ENCODE results near the gene SBF2. TPM values are rescaled to one million over a fixed set of nuclear protein-coding genes. Genes with fewer than 3 reads are reported as not detected.

Gene SBF2
- total RNA-seq, 2 donors from 2014 or later, result 15.4 to 20.4 TPM

DNA sequence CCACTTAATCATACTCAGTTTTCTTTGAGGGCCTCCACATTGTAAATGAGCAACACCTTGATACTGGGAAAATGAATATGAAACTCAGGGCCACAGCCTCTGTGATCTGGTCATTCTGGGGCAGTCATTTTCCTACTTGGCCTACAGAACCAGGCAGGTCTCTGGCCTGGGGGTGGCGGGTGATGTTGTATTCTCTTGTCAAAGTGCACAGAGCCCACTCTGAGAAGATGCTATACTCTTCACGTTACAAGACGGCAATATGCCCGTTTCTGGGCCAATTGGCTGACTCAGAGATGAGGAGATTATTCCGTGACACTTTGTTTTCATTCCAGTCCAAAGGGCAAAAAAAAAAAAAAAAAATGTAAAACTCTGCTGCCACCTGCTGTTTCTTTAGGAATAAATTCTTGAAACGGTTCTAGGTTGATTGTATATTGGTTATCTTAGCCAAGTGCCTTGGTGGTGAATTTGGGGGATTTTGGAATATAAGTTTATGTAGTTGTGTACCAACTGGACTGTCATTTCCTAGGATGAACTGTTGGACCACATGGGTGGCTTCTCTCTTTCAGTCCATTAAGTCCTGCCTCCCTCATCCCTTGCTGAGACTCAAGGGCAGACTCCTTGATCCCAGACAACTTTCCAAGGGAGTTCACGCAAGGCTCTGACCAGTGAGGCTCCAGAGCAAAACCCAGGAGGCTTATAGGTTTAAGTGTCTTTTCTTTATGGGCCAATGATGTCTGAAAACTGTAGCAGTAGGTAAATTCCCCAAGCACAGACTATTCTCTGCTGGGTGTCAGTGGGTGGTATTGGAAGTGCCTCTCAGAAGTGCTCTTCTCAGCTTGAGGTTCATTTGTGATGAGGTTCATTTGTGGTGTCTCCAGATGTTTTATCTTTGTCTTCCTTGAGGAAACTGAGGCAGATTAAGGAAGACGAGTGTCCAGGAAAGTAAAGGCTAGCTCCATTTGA is 29.1 kb upstream of the SBF2 start:
- H3K27me3 Mint-ChIP-seq, result peaks cover 15 to 23% of the 10 kb centered on the region in 2 donors
- H3K36me3 Mint-ChIP-seq, result no peaks in the 10 kb centered on the region
- H3K27ac Mint-ChIP-seq, result peak overlapping the region in 1 of 2 donors; percentile 48
- no peaks in the 10 kb centered on the region for H3K4me1 Mint-ChIP-seq (ENCODE audit: low read depth in 2 of 2)
- ATAC-seq (peak; percentile 36 to 50), DNase-seq (ENCODE audit: low spot score) (no peak)
- H3K4me3 Mint-ChIP-seq, result no peak overlapping the region
- no peaks in the 10 kb centered on the region for H3K9me3 Mint-ChIP-seq

GRCh38 chr11:10322401-10322800 is 28.4 kb upstream of the SBF2 start:
- no peaks in the 10 kb centered on the region for H3K9me3 Mint-ChIP-seq
- no peaks in the 10 kb centered on the region for H3K36me3 Mint-ChIP-seq
- H3K4me3 Mint-ChIP-seq, result no peak overlapping the region
- peaks cover 13 to 23% of the 10 kb centered on the region in 2 donors for H3K27me3 Mint-ChIP-seq
- peak overlapping the region in 1 of 2 donors; percentile 48 for H3K27ac Mint-ChIP-seq
- H3K4me1 Mint-ChIP-seq (ENCODE audit: low read depth in 2 of 2), result no peaks in the 10 kb centered on the region
- no peak for DNase-seq (ENCODE audit: low spot score)
- no peak for ATAC-seq

- ATAC-seq, result no peak
- Mint-ChIP-seq H3K36me3 (no peaks in the 10 kb centered on the region), H3K9me3 (no peaks in the 10 kb centered on the region), H3K4me3 (no peak overlapping the region), H3K27me3 (peaks cover 19 to 29% of the 10 kb centered on the region in 2 donors), H3K4me1 (ENCODE audit: low read depth in 2 of 2) (no peaks in the 10 kb centered on the region), H3K27ac (no peak overlapping the region)
- no peak for DNase-seq (ENCODE audit: low spot score)
These were observed 26.9 kb upstream of the SBF2 start for GRCh38 chr11:10320736-10321465.

DNA sequence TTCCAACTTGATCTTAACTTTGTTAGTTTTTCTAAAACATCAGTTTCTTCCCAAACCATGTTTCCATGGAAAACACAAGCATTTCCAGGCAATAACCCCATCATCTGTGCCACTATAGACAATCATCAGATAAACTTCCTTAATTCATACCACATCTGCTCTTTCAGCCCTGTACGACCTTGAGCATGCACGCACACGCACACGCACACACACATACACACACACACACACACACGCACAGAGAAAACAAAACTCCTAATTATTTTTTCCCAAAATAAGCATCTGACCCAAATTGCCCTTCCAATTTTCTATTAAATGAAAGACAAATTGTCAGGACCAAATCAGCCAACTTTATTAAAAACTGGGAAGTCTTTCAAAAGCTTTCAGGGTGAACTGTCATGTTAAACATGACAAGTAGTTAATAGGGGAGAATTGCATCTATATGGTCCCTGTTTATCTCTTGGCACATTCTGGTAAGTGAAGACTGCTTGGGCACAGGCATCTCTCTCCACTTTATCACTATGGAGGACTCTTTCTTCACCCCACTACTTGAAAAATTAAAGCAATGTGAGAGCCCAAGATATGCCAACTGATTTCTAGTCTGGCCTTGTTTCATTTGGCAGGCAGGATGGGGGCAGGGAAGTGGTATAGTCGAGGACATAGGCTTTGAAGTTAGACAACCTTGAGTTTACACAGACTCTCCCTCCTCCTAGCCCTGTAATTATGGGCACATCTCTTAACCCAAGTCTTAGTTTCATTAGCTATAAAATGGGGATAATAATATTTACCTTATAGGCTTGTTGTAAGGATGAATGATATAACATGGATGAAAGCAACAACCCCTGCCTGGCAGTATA is 25.9 kb upstream of the SBF2 start:
- no peak overlapping the region for H3K27ac Mint-ChIP-seq
- H3K4me1 Mint-ChIP-seq (ENCODE audit: low read depth in 2 of 2), result no peaks in the 10 kb centered on the region
- no peaks in the 10 kb centered on the region for H3K9me3 Mint-ChIP-seq
- no peak for DNase-seq (ENCODE audit: low spot score)
- ATAC-seq, result no peak
- H3K4me3 Mint-ChIP-seq, result no peak overlapping the region
- H3K36me3 Mint-ChIP-seq, result no peaks in the 10 kb centered on the region
- H3K27me3 Mint-ChIP-seq, result peaks cover 16 to 29% of the 10 kb centered on the region in 2 donors

- Mint-ChIP-seq H3K4me3 (no peak overlapping the region), H3K4me1 (ENCODE audit: low read depth in 2 of 2) (no peaks in the 10 kb centered on the region), H3K27me3 (peaks cover 12 to 28% of the 10 kb centered on the region in 2 donors), H3K9me3 (no peaks in the 10 kb centered on the region), H3K27ac (no peak overlapping the region), H3K36me3 (no peaks in the 10 kb centered on the region)
- ATAC-seq (no peak), DNase-seq (ENCODE audit: low spot score) (no peak)
These were observed 24.4 kb upstream of the SBF2 start for GRCh38 chr11:10318527-10318802.

- H3K9me3 Mint-ChIP-seq, result no peaks in the 10 kb centered on the region
- peaks cover 9 to 23% of the 10 kb centered on the region in 2 donors for H3K27me3 Mint-ChIP-seq
- no peak overlapping the region for H3K27ac Mint-ChIP-seq
- no peak for DNase-seq (ENCODE audit: low spot score)
- ATAC-seq, result no peak
- no peak overlapping the region for H3K4me3 Mint-ChIP-seq
- no peaks in the 10 kb centered on the region for H3K4me1 Mint-ChIP-seq (ENCODE audit: low read depth in 2 of 2)
- no peaks in the 10 kb centered on the region for H3K36me3 Mint-ChIP-seq
These were observed 23.9 kb upstream of the SBF2 start for GRCh38 chr11:10317776-10318526.

DNA sequence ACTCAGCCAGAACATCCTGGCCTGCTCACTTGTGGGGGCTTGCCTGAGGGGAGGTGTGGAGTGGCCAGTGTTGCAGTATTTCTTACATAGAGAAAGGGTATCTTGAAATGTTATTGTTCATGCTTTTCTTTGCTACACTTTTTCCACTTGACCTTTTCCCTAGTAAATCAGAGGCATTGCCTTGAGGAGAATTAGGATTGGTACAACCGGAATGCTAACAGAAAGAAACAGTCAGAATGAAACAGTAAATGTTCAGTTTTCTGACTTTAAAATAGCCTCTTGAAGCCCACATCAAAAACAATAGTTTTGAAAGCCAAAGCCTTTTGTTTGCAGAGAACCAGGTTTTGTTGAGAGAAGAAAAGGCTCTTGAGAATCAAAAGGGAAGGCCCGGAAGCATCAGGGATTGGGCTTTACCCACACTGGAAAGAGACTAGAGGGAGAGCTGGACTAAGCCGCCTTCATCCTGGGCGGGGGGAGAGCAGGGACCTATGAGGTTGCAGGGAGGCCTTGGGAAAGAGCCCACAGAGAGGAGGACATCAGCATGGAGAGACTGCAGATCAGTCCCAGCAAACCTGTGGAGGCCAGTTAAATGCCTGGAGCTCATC is 23.2 kb upstream of the SBF2 start:
- no peaks in the 10 kb centered on the region for H3K4me1 Mint-ChIP-seq (ENCODE audit: low read depth in 2 of 2)
- H3K27ac Mint-ChIP-seq, result no peak overlapping the region
- H3K4me3 Mint-ChIP-seq, result no peak overlapping the region
- ATAC-seq, result no peak
- H3K36me3 Mint-ChIP-seq, result no peaks in the 10 kb centered on the region
- DNase-seq (ENCODE audit: low spot score), result no peak
- H3K9me3 Mint-ChIP-seq, result no peaks in the 10 kb centered on the region
- H3K27me3 Mint-ChIP-seq, result peaks cover 9 to 23% of the 10 kb centered on the region in 2 donors

DNA sequence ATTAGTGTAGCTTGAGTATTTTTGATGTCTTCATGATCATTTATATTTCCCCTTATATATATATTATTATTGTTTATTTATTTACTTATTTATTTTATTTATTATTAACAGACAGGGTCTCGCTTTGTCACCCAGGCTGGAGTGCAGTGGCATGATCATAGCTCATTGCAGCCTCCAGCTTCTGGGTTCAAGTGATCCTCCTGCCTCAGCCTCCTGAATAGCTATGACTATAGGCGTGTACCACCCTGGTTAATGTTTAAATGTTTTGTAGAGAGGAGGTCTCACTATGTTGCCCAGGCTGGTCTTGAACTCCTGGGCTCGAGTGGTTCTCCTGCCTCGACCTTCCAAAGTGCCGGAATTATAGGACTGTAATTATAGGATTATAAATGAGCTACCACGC is 21.1 kb upstream of the SBF2 start:
- H3K4me3 Mint-ChIP-seq, result no peak overlapping the region
- H3K27ac Mint-ChIP-seq, result no peak overlapping the region
- H3K4me1 Mint-ChIP-seq (ENCODE audit: low read depth in 2 of 2), result no peaks in the 10 kb centered on the region
- H3K36me3 Mint-ChIP-seq, result no peaks in the 10 kb centered on the region
- no peak for ATAC-seq
- no peaks in the 10 kb centered on the region for H3K9me3 Mint-ChIP-seq
- DNase-seq (ENCODE audit: low spot score), result no peak
- H3K27me3 Mint-ChIP-seq, result peaks cover 20 to 36% of the 10 kb centered on the region in 2 donors

GRCh38 chr11:10314199-10315072 is 20.4 kb upstream of the SBF2 start:
- H3K4me3 Mint-ChIP-seq, result no peak overlapping the region
- no peak for ATAC-seq
- no peaks in the 10 kb centered on the region for H3K4me1 Mint-ChIP-seq (ENCODE audit: low read depth in 2 of 2)
- peaks cover 22 to 42% of the 10 kb centered on the region in 2 donors for H3K27me3 Mint-ChIP-seq
- H3K9me3 Mint-ChIP-seq, result no peaks in the 10 kb centered on the region
- no peak overlapping the region for H3K27ac Mint-ChIP-seq
- H3K36me3 Mint-ChIP-seq, result no peaks in the 10 kb centered on the region
- no peak for DNase-seq (ENCODE audit: low spot score)

GRCh38 chr11:10311802-10312201 is 17.8 kb upstream of the SBF2 start:
- no peak for ATAC-seq
- peaks cover 28 to 47% of the 10 kb centered on the region in 2 donors for H3K27me3 Mint-ChIP-seq
- H3K4me1 Mint-ChIP-seq (ENCODE audit: low read depth in 2 of 2), result peaks cover 12 to 15% of the 10 kb centered on the region in 2 donors
- H3K4me3 Mint-ChIP-seq, result no peak overlapping the region
- no peak overlapping the region for H3K27ac Mint-ChIP-seq
- H3K9me3 Mint-ChIP-seq, result no peaks in the 10 kb centered on the region
- H3K36me3 Mint-ChIP-seq, result no peaks in the 10 kb centered on the region
- no peak for DNase-seq (ENCODE audit: low spot score)

DNA sequence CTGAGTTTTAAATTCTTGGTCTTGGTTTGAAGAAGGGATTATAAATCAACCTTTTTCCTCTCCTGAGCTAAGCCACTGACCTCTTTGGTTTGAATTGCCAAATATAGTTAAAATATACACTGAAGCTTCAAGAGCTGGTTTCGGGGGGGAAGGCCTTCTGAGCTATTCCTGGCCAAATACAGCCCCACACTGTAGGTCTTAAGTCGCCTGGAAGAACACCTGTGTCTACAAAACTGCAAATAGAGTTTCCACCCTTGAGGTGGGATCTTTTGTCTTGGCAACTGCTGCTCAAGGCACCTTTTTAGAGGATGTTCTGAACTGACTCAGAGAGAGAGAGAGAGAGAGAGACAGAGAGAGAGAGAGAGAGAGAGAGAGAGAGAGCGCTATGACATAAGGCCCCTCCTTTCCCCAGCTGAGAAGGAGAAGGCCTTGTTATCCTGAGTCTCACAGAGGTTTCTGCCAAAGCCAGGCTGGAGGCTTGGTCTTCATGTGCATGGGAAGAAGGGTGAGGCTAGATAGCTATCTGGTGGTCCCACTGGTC is 16.4 kb upstream of the SBF2 start:
- Mint-ChIP-seq H3K4me3 (no peak overlapping the region), H3K9me3 (no peaks in the 10 kb centered on the region), H3K36me3 (no peaks in the 10 kb centered on the region), H3K4me1 (ENCODE audit: low read depth in 2 of 2) (peaks cover 23% of the 10 kb centered on the region in 2 donors), H3K27ac (peak overlapping the region in 1 of 2 donors; percentile 33), H3K27me3 (peaks cover 36 to 55% of the 10 kb centered on the region in 2 donors)
- ATAC-seq (no peak), DNase-seq (ENCODE audit: low spot score) (no peak)

Data from natural killer cell treated with Interleukin-12 subunit alpha and Interleukin-12 subunit beta and Interleukin-15 and Interleukin-18, amount 100 ng/mL, for 72 hours (primary cell).